Kidney capillary endothelial cell (primary cell): Measurements from ENCODE around the gene SHMT2.
A peak's percentile ranks its signal among the peaks of the same experiment; 100 is the strongest.

Experiments
- DNase-seq: peaks from one replicate; pipeline ENCODE4 v3.0.0-alpha.2; 2018; ENCODE audit warnings: low spot score

Gene SHMT2

DNA sequence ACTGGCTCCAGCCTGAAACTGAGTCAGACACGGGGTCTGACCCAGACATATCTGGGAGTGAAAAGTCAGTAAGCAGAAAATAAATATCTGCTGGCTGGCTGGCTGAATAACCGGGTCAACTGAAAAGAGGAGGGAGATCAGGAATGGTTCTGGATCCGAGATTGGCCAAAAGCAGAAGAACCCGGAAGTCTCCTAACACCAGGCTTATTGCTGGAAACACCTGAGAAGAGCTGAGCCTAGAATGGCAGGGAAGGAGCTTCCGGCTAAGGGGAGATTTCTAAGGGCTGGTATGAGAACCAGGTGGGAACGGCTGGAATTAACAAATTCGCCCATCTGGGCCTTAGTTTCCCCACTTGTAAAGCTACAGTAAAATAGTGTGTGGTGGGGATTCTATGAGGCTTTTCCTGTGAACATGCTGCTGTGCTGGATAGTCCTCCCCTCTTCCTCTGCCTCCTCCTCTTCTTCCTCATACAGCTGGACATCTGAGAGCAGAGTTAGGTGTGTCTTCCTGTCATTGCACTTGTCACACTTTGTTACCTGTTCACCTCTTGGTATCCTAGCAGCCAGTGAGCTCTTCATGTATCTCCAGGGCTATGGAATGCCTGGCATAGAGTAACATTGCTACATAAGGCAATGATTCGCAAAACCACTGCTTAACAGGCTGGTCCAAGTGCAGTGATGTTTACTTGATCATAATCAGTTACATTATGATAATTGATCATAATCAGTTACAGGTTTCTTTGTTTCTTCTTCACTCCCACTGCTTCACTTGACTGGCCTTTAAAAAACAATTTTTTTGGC is 2.0 kb upstream of the SHMT2 start:
- no peak for DNase-seq

DNA sequence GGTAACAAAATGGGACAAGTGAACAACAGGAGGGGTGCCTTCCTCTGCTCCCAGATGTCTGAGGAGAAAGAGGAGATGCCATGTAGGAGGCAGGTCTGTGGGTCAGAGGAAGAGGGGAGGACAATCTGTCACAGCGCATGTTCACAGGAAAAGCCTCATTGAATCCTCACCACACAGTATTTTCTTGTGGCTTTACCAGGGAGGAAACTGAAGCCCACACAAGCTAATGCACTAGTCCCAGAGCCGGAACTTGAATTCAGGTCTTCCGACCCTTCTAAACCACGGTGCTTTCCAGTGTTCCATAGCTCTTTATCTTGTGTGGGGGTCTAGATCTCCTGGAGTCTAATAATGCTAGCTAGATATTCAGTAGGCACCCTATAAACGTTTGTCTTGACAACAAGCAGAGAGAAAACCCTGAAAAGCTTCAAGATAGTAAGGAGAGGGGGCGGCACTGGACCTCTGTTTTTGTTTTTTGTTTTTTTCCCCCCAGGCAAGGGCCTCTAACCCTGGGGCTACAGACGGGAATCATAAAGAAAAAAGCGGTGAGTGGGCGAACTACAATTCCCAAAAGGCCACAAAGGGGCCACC is 371 bp upstream of the SHMT2 start:
- no peak for DNase-seq

DNA sequence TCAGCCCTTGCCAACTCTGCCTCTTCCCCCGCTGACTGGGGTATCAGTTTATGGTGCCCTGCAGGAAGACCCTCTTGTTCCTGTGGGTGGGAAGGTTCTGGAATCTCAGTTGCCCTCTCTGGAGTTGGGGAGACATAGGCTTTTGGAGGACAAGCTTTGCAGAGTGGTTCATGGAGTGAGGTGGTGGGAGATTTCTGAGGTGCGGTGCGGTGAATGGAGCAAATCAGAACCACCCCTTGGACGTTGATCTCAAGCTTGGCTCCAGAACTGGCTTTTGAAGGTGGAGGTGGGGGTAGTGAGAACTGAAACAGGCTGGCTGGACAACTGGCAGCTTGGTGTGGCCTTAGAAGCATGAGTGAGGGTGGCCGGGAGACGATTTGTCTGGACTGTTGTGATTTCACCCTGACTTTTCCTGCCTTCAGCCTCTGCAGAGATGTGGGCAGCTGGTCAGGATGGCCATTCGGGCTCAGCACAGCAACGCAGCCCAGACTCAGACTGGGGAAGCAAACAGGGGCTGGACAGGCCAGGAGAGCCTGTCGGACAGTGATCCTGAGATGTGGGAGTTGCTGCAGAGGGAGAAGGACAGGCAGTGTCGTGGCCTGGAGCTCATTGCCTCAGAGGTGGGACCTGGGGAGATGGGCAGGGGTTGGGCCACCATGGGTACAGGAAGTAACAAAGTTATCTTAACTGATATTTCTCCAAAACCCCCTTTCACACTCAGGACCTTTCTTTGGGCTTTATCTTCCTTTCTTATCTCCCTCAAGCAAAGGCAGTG is 1.1 kb downstream of the SHMT2 start:
- no peak for DNase-seq

DNA sequence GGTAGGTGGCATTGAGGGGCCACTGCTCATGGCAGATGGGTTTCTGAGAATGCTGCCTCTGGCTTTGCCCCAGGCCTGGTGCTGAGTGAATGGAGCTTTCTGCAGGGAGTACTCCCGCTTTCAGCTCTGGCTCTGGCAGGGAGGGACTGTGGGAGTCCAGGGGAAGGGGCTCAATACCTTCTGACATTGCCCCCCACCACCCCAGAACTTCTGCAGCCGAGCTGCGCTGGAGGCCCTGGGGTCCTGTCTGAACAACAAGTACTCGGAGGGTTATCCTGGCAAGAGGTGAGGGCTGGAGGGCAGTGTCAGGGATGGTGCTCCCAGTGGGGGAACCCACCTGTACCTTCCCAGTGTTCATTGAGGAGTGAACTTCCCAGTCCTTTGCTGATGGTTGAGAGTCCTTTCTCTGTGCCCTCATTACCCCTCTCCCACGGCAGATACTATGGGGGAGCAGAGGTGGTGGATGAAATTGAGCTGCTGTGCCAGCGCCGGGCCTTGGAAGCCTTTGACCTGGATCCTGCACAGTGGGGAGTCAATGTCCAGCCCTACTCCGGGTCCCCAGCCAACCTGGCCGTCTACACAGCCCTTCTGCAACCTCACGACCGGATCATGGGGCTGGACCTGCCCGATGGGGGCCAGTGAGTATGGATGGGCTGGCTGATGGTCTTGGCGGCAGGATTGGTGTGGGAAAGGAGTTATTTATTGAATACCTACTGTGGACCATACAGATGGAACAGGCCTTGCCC is 1.9 kb downstream of the SHMT2 start:
- no peak for DNase-seq

DNA sequence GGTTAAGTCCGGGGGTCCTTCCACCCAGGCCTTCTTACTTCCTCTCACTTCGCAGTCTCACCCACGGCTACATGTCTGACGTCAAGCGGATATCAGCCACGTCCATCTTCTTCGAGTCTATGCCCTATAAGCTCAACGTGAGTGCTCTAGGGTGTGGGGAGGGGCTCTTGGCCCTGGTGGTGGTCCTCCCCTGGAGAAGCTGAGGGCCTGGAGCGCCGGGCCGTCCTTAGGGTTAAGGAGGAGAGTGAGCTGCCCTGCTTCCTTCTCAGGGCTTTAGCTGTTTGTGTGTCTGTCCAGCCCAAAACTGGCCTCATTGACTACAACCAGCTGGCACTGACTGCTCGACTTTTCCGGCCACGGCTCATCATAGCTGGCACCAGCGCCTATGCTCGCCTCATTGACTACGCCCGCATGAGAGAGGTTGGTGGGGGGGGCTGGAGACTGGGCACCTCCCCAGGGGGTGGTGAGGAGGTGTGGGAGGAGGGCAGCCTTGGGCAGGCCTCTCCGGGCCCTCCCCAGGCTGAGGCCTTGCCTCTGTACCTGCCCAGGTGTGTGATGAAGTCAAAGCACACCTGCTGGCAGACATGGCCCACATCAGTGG is 2.7 kb downstream of the SHMT2 start:
- DNase-seq, result no peak

DNA sequence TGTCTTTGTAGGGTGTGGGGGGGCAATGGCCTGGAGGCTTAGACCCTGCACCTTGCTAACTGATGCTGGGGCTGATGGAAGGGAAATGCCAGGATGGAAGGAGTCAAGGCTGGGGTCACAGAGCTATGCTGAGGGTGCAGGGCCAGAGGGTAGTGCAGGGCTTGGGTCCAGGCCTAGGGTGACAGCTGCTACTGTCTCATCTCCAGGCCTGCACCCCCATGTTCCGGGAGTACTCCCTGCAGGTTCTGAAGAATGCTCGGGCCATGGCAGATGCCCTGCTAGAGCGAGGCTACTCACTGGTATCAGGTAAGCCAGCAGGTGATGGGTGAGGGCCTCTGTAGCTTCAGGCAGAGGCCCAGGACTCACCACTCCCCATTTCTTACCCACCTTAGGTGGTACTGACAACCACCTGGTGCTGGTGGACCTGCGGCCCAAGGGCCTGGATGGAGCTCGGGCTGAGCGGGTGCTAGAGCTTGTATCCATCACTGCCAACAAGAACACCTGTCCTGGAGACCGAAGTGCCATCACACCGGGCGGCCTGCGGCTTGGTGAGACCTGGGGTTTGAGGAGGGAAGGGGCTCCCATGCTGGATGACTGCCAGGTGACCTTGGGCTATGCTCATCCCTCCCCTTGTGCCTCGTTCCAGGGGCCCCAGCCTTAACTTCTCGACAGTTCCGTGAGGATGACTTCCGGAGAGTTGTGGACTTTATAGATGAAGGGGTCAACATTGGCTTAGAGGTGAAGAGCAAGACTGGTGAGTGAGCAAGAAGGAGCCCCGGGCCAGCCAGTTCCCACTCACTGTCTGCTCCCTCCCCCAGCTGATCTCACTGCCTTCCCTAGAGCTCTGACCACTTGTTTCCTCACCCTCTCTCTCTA is 4.1 kb downstream of the SHMT2 start:
- no peak for DNase-seq

DNA sequence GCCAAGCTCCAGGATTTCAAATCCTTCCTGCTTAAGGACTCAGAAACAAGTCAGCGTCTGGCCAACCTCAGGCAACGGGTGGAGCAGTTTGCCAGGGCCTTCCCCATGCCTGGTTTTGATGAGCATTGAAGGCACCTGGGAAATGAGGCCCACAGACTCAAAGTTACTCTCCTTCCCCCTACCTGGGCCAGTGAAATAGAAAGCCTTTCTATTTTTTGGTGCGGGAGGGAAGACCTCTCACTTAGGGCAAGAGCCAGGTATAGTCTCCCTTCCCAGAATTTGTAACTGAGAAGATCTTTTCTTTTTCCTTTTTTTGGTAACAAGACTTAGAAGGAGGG is 4.7 kb downstream of the SHMT2 start:
- no peak for DNase-seq

DNA sequence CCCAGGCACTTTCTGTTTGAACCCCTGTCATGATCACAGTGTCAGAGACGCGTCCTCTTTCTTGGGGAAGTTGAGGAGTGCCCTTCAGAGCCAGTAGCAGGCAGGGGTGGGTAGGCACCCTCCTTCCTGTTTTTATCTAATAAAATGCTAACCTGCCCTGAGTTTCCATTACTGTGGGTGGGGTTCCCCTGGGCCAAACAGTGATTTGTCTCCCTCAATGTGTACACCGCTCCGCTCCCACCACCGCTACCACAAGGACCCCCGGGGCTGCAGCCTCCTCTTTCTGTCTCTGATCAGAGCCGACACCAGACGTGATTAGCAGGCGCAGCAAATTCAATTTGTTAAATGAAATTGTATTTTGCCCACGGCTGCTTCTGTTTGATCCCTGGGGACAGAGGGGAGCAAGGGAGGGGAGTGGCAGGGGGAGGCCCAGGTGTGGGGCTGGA is 5.1 kb downstream of the SHMT2 start:
- no peak for DNase-seq

DNA sequence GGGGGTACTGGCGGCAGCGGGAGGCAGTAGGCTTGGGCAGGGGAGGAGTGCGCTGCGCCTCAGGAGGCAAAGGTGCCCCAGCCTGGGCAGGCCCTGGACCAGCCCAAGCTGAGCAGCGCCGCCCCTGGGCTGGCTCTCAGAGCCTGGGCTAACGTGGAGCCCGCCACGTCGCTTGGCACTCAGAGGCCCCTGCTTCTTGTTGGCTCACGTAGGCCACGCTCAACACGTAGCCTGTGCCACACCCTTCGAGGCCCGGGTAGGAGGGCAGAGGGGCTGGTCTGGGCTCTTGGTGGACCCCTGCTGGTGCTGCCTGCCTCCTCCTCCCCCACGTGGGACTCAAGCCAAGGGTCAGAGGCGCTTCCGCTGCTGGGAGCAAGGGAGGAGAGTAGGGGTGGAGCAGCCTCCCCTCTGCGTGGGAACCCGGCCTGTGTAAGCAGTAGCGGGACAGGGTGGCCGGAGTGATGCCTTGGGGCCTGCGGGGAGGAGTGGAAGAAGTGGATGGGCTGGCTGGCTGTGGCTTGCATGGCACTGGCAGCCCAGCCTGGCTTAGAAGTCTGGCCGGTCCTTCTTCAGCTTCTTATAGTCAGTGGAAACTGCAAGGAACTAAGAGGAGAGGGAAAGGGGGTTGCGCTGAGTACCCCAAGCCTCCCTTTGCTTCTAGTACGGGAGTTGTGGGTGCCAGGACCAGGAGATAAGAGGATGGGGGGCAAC is 5.7 kb downstream of the SHMT2 start:
- DNase-seq, result no peak

DNA sequence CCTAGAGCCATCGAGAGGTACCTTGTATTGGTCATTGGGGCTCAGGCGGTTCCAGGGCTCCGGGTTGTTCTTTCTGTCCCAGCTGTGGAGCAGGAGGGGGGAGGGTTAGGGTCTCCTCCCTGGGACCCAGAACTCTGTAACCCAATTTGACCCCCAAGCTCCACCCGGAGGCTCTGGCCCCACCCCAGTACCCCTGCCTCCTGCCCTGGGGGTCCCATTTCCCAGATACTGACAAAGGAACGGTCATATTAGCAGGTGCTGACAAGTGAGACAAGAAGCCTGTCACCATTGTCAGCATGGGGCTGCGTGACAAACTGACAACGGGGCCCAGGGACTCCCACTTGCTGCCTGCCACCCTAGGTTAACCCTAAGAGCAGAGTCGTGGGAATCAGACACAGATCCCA is 6.2 kb downstream of the SHMT2 start:
- DNase-seq, result no peak

DNA sequence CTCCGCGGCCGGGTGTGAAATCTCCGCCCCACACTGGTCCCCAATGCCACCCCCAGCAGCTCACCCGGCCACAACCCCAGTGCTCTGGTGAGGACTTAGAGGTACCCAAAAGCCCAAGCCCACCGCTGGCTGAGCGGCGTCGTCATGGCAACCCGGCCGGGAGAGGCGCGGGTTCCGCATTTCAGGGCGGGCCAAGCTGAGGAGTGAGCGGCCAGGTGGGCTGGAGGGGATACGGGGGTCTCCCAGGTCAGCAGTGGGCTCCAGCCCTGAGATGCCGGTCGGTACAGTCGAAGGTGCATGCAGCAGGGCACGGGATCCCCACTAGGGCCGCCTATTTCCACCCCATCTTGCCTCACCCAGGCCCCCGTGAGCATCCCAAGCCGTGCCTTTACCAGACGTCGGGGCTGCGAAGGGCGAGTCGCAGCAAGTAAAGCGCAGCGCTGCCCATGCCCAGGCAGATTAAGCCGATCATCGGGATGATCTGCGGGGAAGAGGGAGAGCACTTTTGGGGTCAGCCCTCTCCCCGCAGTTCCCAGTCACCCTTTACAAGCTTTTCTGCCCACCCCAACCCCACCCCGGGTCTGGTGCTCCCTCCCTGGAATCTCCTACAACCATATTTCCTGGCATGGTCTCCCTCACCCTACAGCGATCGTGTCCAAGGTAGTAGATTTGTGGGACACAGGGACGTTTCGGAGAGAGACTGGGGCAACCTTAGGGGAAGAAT is 6.9 kb downstream of the SHMT2 start:
- no peak for DNase-seq

DNA sequence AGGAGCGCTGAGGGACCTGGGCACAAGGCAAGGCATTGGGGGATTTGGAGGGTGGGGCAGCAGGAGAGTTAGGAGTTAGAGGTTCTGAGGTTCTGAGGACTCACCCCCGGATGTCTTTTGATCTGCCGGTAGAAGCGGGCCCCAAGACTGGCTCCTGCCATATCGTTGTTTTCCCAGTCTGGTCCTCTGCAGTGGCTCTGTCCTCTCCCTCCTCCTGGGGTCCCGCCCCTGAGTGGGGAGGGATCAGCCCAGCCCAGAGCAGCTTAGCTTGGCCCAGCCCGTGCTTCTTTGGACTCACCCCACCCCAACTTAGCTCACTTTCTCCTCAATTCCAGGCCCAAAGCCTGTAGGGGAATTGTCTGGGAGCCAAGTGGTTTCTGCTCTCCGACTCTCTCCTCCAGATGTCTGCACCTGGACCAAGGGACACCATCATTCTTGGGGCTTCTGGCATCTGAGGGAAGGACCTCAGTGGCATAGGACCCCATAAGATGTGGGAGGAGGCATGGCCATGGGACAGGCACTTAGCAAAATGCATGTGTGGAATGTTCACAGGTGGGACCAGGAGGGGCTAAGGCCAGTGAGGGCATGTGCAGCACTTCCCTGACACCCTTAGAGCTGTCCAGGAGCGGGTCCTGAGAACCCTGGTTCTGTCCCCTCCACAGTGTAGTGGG is 7.5 kb downstream of the SHMT2 start:
- DNase-seq, result no peak

DNA sequence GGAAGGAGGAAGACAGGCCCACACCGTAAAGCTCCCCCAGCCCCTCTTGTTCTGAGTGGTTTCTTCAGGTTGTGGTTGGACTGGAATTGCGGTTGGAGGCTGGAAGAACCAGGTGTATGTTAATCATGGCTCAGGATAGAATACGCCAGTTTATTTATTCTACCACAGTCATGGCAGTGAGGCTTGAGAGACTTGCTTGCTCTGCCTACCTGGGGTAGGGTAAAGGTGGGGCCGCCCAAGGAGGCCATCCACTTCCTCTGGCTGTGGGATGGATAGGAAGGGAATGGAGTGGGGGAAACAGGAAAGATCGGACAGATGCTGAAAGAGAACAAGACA is 8.1 kb downstream of the SHMT2 start:
- no peak for DNase-seq

DNA sequence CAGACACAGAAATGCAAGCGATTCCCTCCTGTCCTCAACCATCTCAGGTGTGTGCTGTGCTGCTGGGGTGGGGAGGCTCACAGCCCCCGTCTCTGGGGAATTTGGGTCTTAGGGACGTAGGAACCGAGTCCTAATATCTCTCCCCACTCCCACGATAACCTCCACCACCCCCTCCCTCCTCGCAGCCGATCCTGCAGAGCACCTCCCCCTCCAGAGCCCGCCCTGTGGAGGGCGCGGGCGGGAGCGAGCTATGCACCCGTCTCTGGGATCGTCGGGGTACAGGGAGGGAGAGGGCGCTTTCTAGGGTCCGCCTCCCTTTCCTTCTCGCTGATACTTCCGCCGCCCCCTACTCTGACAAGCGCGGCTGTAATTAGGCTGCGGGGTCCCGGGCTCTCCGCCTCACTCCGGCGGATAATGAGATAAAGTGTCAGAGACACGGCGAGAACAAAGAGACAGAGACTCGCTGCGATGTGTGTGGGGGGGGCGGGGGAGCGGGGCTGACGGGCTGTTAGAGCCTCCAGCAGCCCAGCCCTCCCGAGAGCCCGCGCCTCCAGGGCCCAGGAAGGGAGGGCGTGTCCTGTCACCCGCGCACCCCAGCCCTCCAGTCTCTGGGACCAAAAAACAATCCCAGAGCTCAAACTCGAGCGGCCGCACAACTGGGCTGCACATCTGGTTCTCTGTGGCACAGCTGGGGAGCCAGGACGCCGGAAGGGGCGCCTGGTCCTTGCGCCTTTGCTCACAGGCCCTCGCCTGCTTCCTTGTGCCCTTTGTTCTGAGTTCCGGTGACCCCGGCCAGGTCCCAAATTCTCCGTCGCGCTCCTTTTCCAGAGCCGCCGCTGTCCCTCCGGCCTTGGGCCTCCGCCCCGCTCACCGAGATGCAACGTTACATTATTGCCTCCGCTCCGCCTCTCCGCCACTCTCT is 8.7 kb downstream of the SHMT2 start:
- DNase-seq, result no peak

DNA sequence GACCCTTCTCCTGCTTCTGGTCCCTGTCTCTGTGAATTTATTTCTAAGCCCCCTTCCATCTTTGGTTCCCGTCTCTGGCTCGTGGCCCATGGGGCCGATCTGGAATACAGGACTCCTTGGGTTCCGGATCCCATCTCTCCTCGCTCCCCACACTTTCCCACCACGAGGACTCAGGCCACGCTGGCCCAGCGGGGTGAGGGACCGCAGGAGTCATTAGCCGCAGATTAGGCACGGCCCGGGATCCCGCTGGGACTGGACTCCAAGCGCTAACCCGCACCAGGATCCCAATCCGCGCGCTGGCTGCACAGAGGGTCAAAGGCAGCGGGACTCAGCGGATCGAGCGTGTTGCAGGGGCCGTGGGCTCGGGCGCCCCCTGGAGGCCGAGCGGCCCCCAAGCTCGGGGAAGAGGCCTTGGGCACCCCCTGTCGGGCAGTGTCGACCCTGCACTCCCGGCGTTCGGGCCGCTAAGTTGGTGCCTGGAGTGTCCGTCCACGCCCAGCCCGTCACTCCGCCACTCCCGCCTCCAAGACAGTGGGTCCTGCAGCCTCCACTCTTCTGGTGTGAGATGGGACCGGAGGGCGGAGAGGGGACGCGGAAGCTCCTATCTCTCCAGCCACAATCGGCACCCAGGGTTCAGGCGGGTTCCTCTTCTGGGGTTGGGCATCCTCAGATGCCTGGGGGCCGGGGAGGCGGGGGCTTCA is 9.5 kb downstream of the SHMT2 start:
- peak; percentile 90 for DNase-seq

DNA sequence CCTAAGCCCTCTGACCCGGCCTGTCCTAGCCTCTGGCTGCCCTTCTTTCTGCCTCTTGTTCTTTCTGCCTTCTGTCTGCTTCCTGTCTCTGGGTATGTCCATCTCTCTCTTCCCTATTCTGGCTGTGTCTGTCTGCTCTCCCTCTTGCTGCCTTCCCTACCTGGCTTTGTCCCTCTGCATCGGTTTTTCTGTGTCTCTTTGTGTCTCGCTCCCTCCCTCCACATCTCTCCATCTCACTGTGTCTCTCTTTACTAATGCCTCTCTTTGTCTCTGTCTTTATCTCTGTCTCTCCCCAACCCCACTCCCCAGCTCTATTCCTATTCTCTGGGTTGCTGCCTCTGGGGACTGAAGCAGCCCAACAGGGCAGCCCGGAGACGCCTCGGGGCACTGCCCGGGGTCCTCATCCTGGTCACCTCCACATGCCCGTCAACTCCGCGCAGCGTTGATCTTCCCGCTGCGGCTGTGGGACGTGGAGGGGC is 10.1 kb downstream of the SHMT2 start:
- no peak for DNase-seq
